Measurements from ENCODE around the gene COL25A1.

The COL25A1 gene

GRCh38 chr4:109214622-109215301 lies 87.7 kb downstream of the COL25A1 start:
- no peak for DNase-seq

DNA sequence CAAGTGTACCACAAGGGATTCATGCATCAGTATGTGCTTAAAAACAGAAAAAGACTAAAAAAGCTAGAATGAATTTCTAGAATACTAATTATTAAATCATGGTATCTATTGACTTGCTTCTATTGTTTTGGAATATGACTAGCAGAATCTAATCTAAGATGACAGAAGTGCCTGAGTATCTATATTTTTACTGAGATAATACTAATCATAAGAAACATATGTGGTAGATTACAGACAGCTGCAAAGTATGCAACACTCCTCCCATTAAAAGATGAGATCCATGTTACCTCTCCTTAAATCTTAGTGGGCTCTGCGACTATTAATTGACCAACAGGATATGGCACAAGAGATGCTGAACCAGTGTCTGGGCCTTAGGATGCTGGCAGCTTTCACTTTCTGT lies 89.4 kb downstream of the COL25A1 start:
- DNase-seq = no peak

DNA sequence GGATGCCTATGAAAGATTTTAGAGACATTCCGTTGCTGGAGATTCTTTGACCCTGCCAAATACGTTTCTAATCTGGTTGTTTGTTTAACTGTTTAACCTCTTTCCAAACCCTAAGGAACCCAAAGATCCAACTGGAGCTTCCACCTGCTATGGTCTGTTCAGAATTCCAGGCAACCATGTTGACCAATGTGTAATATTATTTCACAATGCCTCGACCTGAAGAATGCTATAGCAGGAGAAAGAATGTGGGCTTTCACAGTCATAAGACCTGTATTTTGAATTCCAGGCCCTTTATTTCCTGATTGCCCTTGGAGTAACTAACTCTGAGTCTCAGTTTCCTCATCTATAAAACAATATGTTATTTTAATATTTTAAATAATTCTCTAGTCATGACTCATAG lies 90.8 kb downstream of the COL25A1 start:
- no peak for DNase-seq

GRCh38 chr4:109209647-109210046 lies 92.8 kb downstream of the COL25A1 start:
- DNase-seq = no peak

GRCh38 chr4:109207898-109208297 lies 94.6 kb downstream of the COL25A1 start:
- DNase-seq = no peak

GRCh38 chr4:109207061-109207460 lies 95.4 kb downstream of the COL25A1 start:
- DNase-seq = no peak

- DNase-seq = no peak
Measured at GRCh38 chr4:109206620-109207019, 95.8 kb downstream of the COL25A1 start.

- DNase-seq = no peak
Measured at GRCh38 chr4:109205186-109205585, 97.3 kb downstream of the COL25A1 start.

GRCh38 chr4:109199585-109199984 lies 102.9 kb downstream of the COL25A1 start:
- DNase-seq = no peak

DNA sequence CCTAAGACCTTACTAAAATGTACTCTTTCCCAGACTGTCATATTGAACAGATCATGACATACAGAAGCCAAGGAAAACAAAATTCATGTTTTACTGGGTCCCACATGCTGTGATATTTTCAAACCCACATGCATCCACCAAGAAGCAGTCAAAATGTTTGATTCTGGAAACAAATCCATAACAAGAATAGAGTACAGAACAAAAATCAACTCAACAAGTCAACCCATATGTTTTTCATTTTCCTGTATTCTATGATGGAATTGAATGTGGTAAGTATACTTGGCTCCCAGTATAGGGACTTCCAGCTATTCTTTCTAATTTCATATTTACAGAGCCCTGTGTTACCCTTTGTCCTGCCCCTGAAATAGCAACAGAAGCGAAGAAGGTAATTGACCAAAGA lies 106.8 kb downstream of the COL25A1 start:
- no peak for DNase-seq

DNA sequence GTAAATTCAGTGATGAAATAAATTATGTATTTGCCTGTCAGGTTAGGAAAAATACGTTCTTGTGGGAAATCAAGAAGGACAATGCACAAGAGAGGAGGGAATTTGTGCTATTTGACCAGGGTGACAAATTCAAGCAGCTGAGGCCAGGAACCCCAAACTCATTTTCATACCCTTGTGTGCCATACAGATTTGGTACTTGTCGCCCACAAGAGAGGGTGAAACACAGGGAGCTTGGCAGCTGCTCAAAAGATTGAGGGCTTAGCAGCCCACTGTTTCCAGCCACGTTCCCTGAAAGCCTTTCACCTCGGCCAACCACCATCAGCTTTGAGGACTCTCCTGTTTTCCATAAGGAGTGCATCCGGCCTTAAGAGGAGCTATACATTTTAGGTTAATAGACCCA lies 111.2 kb downstream of the COL25A1 start:
- DNase-seq = no peak

- no peak for DNase-seq
Measured at GRCh38 chr4:109186458-109186945, 116.0 kb downstream of the COL25A1 start.

DNA sequence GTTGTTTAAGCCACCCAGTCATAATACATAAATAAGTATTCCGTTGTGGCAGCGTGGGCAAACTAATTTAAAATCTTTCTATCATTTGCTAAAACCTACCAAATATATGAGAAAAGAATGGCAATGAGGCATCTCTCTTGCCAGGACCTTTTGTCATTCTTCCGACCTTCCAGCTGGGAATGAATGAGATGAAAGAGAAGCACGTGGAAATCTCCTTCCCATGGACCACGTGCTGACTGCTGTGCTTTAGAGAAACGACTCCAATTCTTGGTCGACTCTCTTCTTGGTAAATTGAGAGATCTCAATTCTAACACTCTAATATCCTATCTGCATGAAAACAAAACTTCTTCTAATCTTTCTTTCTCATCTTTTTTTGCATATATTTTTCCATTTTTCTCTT lies 116.5 kb downstream of the COL25A1 start:
- DNase-seq = no peak

- peak; percentile 4 for DNase-seq
Measured at GRCh38 chr4:109185548-109185947, 116.9 kb downstream of the COL25A1 start.

DNA sequence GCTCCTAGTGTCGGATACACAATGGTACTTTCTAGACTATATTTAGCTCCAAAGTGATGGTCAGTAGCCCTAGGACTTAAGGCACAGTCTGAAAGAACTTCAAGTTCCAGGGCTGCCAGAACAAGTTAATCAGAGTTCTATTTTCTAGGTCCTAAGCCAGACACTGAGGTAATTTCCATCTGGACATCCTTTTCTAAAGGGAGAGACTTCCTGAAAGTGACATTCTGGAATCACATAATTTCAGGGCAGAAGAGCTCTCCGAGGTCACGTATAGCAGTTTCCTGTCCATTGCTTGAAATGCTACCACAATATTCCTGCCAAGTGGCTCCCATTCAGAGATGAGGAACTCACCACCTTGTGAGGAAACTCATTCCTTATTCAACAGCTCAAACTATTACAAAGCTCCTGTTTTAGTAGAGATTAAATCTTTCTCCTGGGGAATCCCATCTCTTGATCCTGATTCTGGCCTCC lies 117.9 kb downstream of the COL25A1 start:
- no peak for DNase-seq

DNA sequence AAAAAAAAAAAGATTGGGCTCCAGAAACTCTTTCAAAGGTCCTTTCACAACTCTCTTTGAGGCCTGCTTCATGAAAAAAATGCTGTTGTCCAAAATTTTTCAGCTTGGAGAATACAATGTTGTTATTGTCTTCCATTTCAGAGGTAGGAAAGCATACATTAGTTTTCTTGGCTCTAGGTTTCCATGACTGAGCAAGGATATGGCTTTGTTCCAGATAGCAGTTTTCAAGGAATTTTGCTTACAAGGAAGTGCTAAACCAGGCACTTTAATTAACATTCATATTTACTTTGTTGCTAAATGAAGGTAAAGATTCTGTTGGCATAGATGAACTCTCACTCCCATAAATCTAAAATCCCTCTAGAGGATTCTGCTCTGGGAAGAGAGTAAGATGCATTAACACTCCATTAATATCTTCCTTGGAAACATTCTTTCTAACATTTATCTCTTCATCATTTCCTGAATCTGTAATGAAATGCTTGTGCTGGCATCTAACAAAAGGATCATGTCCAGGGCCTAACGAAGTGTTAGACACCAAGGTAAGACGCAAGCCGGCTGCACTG lies 118.4 kb downstream of the COL25A1 start:
- DNase-seq = no peak

DNA sequence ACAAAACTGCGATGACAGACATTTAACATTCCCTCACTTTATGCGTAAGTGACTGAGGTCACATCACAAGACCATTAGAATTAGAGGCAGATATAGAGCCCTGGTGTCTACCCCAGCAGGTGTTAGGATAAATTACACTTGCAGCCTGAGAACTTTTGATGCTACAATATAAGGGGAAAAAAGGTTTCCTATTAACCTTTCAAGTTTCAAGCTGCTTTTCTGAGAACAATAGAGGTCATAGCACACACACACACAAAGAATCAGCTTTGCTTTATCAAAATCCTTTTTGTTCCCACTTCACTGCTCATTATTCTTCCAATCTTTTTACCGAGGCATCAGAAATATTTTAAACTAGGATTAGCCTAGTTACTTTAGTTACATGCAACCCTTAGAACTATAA lies 119.8 kb downstream of the COL25A1 start:
- no peak for DNase-seq

- no peak for DNase-seq
Measured at GRCh38 chr4:109179061-109179460, 123.4 kb downstream of the COL25A1 start.

DNA sequence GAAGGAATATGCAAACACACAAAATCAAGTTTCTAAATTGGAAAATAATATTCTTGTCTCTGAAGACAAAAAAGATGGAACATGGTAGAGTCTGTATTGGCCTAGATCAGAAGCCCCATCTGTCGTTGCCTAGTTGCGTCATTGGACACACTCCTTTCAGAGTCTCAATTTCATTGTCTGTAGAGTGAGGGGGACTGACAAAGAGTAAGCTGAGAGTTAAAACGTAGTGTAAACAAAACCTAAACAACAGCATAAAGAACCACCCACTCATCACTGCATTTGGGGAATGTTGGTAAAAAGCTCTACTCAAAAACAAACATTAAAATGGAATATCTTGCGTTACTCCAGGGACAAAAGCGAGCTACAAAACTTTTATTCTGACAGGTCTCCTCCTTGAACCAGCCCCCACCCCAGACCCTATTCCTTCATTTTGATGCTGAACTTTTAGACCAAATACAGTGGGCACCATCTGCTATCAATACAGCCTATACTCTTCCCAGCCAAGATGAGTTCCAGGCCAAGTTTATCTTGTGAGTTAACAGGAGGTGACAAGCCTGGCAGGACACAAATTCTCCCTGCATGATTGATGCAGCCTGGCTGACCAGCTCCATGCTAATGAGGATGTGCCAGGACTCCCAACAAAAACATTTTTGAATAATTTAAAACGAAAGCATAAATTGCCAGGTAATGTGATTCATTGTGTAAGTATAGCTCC lies 125.2 kb downstream of the COL25A1 start:
- DNase-seq = no peak

- peak; percentile 34 for DNase-seq
Measured at GRCh38 chr4:109174224-109174953, 128.1 kb downstream of the COL25A1 start.

- DNase-seq = no peak
Measured at GRCh38 chr4:109172301-109172700, 130.2 kb downstream of the COL25A1 start.

- no peak for DNase-seq
Measured at GRCh38 chr4:109171070-109171469, 131.4 kb downstream of the COL25A1 start.

GRCh38 chr4:109169170-109169569 lies 133.3 kb downstream of the COL25A1 start:
- no peak for DNase-seq

All from hematopoietic multipotent progenitor cell treated with erythropoietin and hydrocortisone succinate and interleukin-3 and kit ligand, for 8 days (in vitro differentiated cells).